Thyroid gland (tissue), 4 donors: ENCODE measurements around the gene BUD13.

Experiments
- CTCF ChIP-seq, 6 experiments: fragments of 200-600 bp in 3 of 6; fragments of 450-650 bp in 3 of 6; sonication (generic) in 3 of 6; IDR thresholded peaks; one replicate each; pipeline ENCODE4 v1.5.1; 2016 to 2019; ENCODE audit warnings: antibody characterized with exemption in 6 of 6, mild to moderate bottlenecking in 2 of 6, inconsistent platforms in 1 of 6, moderate library complexity in 1 of 6
- POLR2A ChIP-seq, 2 donors: fragments of 450-650 bp; IDR thresholded peaks; one replicate each; pipeline ENCODE4 v1.6.1; 2017; ENCODE audit warnings: antibody characterized with exemption in 2 of 2, mild to moderate bottlenecking in 2 of 2, moderate library complexity in 1 of 2

GRCh38 chr11:116776522-116776984 is 3.8 kb upstream of the BUD13 start:
- TF ChIP-seq CTCF (IDR thresholded peaks at IDR 0.05) (no peak), POLR2A (IDR thresholded peaks at IDR 0.05) (no peak)
